ENCODE results near the gene CLDN24. TPM values are rescaled to one million over a fixed set of nuclear protein-coding genes. Genes with fewer than 3 reads are reported as not detected.

The CLDN24 gene
- not detected in 2 replicates for total RNA-seq

GRCh38 chr4:183322326-183322725, at the start of gene CLDN24:
CLDN24 (minus strand) TSS chr4:183322426; CDS start chr4:183322426, 0 bp downstream.
- H3K4me1 ChIP-seq (ENCODE audit: insufficient read depth, low read length), result no peaks in the 10 kb centered on the region
- no peak within 1 kb of the TSS for H2AFZ ChIP-seq (ENCODE audit: low read length)
- no peaks in the 10 kb centered on the region for H3K9me3 ChIP-seq (ENCODE audit: low read depth, low read length)
- DNase-seq (ENCODE audit: insufficient read length, low spot score, missing footprints), result no peak
- no peak within 1 kb of the TSS for H3K4me2 ChIP-seq (ENCODE audit: insufficient read depth, low read length)
- no peak for TF ChIP-seq CTCF (IDR thresholded peaks at IDR 0.05; ENCODE audit: extremely low read depth, low read depth, low read length)
- H3K27ac ChIP-seq (ENCODE audit: low read depth, low read length), result no peak within 1 kb of the TSS
- no peaks in the 10 kb centered on the region for H3K79me2 ChIP-seq (ENCODE audit: insufficient read depth, low read length)
- H3K27me3 ChIP-seq (ENCODE audit: insufficient read depth, low read length), result no peaks in the 10 kb centered on the region
- H4K20me1 ChIP-seq (ENCODE audit: insufficient read depth, low read length), result no peaks in the 10 kb centered on the region
- peaks cover 5% of the 10 kb centered on the region for H3K36me3 ChIP-seq (ENCODE audit: insufficient read depth, low read length)
- no peak within 1 kb of the TSS for H3K4me3 ChIP-seq (ENCODE audit: insufficient read depth, low read length)

GRCh38 chr4:183370786-183371185, 48.6 kb upstream of the CLDN24 start:
- Histone ChIP-seq H3K4me3 (ENCODE audit: insufficient read depth, low read length) (no peak overlapping the region), H4K20me1 (ENCODE audit: insufficient read depth, low read length) (no peaks in the 10 kb centered on the region), H3K4me2 (ENCODE audit: insufficient read depth, low read length) (no peak overlapping the region), H3K27ac (ENCODE audit: low read depth, low read length) (no peak overlapping the region), H3K4me1 (ENCODE audit: insufficient read depth, low read length) (no peaks in the 10 kb centered on the region), H3K36me3 (ENCODE audit: insufficient read depth, low read length) (no peaks in the 10 kb centered on the region), H3K9me3 (ENCODE audit: low read depth, low read length) (peaks cover 4% of the 10 kb centered on the region), H3K79me2 (ENCODE audit: insufficient read depth, low read length) (no peaks in the 10 kb centered on the region), H2AFZ (ENCODE audit: low read length) (no peak overlapping the region), H3K27me3 (ENCODE audit: insufficient read depth, low read length) (no peaks in the 10 kb centered on the region)
- no peak for TF ChIP-seq CTCF (IDR thresholded peaks at IDR 0.05; ENCODE audit: extremely low read depth, low read depth, low read length)
- DNase-seq (ENCODE audit: insufficient read length, low spot score, missing footprints), result no peak

GRCh38 chr4:183369073-183369472, 46.8 kb upstream of the CLDN24 start:
- Histone ChIP-seq H3K27ac (ENCODE audit: low read depth, low read length) (no peak overlapping the region), H3K4me2 (ENCODE audit: insufficient read depth, low read length) (no peak overlapping the region), H3K36me3 (ENCODE audit: insufficient read depth, low read length) (no peaks in the 10 kb centered on the region), H3K4me3 (ENCODE audit: insufficient read depth, low read length) (no peak overlapping the region), H3K9me3 (ENCODE audit: low read depth, low read length) (peaks cover 4% of the 10 kb centered on the region), H3K79me2 (ENCODE audit: insufficient read depth, low read length) (no peaks in the 10 kb centered on the region), H3K4me1 (ENCODE audit: insufficient read depth, low read length) (no peaks in the 10 kb centered on the region), H2AFZ (ENCODE audit: low read length) (no peak overlapping the region), H4K20me1 (ENCODE audit: insufficient read depth, low read length) (no peaks in the 10 kb centered on the region), H3K27me3 (ENCODE audit: insufficient read depth, low read length) (no peaks in the 10 kb centered on the region)
- no peak for TF ChIP-seq CTCF (IDR thresholded peaks at IDR 0.05; ENCODE audit: extremely low read depth, low read depth, low read length)
- no peak for DNase-seq (ENCODE audit: insufficient read length, low spot score, missing footprints)

DNA sequence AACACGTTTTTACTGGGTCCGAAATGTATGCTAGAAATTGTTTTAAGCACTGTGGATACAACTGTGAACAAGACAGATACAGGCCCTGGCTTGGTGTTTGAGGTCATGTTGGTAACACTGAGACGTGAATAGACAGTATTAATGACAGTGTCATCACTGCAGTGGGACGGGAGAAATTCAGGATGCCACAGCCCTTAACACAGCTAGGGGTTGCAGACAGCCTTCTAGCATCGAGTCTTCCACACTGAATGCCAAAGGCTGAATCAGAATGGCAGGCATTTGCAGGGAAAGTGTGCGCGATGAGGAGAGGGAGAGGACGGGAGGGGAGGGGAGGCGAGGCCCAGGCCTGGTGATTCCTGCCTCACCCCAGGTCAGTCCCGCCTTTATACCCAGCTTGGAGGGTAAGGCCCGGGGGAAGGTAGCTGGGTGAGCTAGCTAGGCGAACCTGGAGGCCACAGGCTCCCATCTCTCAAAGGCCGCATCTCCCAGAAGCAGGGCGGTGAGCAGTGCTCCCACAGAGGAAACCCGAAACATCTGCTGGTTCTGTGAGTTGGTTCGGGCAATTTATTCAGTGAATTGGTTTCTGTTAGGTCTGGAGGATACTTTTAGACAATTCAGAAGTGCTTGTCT, 44.1 kb upstream of the CLDN24 start:
- peaks cover 4% of the 10 kb centered on the region for H3K4me1 ChIP-seq (ENCODE audit: insufficient read depth, low read length)
- TF ChIP-seq CTCF (IDR thresholded peaks at IDR 0.05; ENCODE audit: extremely low read depth, low read depth, low read length), result no peak
- H3K27me3 ChIP-seq (ENCODE audit: insufficient read depth, low read length), result no peaks in the 10 kb centered on the region
- no peak for DNase-seq (ENCODE audit: insufficient read length, low spot score, missing footprints)
- no peak overlapping the region for H3K4me2 ChIP-seq (ENCODE audit: insufficient read depth, low read length)
- no peaks in the 10 kb centered on the region for H3K9me3 ChIP-seq (ENCODE audit: low read depth, low read length)
- no peak overlapping the region for H3K27ac ChIP-seq (ENCODE audit: low read depth, low read length)
- no peaks in the 10 kb centered on the region for H3K36me3 ChIP-seq (ENCODE audit: insufficient read depth, low read length)
- no peaks in the 10 kb centered on the region for H4K20me1 ChIP-seq (ENCODE audit: insufficient read depth, low read length)
- H3K79me2 ChIP-seq (ENCODE audit: insufficient read depth, low read length), result no peaks in the 10 kb centered on the region
- no peak overlapping the region for H2AFZ ChIP-seq (ENCODE audit: low read length)
- H3K4me3 ChIP-seq (ENCODE audit: insufficient read depth, low read length), result no peak overlapping the region

Measured in osteoblast (primary cell).